Chondrocyte (in vitro differentiated cells): ENCODE data around the gene SPG7. TPM values are rescaled to one million over a fixed set of nuclear protein-coding genes. Genes with fewer than 3 reads are reported as not detected.

Experiments
- DNase-seq: peaks from one replicate; pipeline ENCODE4 v3.0.0; 2021; ENCODE audit warnings: mixed read lengths, low spot score
- H3K27ac Mint-ChIP-seq: one replicate; pipeline ENCODE4 v1.8.0; 2021; ENCODE audit warnings: mild to moderate bottlenecking, moderate library complexity, mixed read lengths; ENCODE audit not compliant: unreplicated experiment
- H3K27me3 Mint-ChIP-seq: 2 replicates; pipeline ENCODE4 v1.8.0; 2021; ENCODE audit warnings: low read depth, mixed read lengths
- H3K36me3 Mint-ChIP-seq: 2 replicates; pipeline ENCODE4 v1.8.0; 2021; ENCODE audit warnings: low read depth, mixed read lengths
- H3K4me1 Mint-ChIP-seq: 2 replicates; pipeline ENCODE4 v1.8.0; 2021; ENCODE audit warnings: low read depth, mild to moderate bottlenecking, mixed read lengths
- H3K4me3 Mint-ChIP-seq: one replicate; pipeline ENCODE4 v1.8.0; 2021; ENCODE audit warnings: mild to moderate bottlenecking, moderate library complexity, mixed read lengths; ENCODE audit not compliant: unreplicated experiment
- H3K9me3 Mint-ChIP-seq: 2 replicates; pipeline ENCODE4 v1.8.0; 2021; ENCODE audit warnings: low read depth, mixed read lengths
- total RNA-seq: library from RNA; stranded (reverse); gene quantifications from 3 replicates; pipeline ENCODE4 v1.2.1, GENCODE V29; 2021
- TF ChIP-seq, protein P1 (sequence below): fragments of 200-600 bp; sonication (generic); IDR thresholded peaks from 2 replicates; pipeline ENCODE4 v1.5.0; 2021; ENCODE audit warnings: antibody characterized with exemption, mild to moderate bottlenecking, moderate library complexity

The SPG7 gene
- total RNA-seq, 1 donor from 2014 or later: 87.6 TPM

DNA sequence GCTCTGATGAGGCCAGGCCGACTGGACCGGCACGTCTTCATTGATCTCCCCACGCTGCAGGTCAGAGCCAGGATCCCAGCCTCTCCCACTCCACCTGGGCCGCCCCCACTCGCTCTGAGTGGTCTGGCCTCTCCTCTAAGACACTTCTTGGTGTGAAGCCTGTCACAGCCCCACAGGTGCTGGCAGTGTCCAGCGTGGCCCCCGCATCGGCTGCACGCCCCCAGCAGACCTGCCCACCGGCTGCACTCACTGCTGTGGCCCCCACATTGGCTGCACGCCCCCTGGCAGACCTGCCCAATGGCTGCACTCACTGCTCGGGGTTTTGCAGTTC, 36.5 kb downstream of the SPG7 start:
- no peak overlapping the region for H3K4me3 Mint-ChIP-seq
- no peak overlapping the region for H3K27ac Mint-ChIP-seq
- TF ChIP-seq, protein P1, sequence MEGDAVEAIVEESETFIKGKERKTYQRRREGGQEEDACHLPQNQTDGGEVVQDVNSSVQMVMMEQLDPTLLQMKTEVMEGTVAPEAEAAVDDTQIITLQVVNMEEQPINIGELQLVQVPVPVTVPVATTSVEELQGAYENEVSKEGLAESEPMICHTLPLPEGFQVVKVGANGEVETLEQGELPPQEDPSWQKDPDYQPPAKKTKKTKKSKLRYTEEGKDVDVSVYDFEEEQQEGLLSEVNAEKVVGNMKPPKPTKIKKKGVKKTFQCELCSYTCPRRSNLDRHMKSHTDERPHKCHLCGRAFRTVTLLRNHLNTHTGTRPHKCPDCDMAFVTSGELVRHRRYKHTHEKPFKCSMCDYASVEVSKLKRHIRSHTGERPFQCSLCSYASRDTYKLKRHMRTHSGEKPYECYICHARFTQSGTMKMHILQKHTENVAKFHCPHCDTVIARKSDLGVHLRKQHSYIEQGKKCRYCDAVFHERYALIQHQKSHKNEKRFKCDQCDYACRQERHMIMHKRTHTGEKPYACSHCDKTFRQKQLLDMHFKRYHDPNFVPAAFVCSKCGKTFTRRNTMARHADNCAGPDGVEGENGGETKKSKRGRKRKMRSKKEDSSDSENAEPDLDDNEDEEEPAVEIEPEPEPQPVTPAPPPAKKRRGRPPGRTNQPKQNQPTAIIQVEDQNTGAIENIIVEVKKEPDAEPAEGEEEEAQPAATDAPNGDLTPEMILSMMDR: no peak
- H3K9me3 Mint-ChIP-seq: no peaks in the 10 kb centered on the region
- no peak for DNase-seq
- H3K4me1 Mint-ChIP-seq: no peaks in the 10 kb centered on the region
- no peaks in the 10 kb centered on the region for H3K27me3 Mint-ChIP-seq
- peaks cover 21% of the 10 kb centered on the region for H3K36me3 Mint-ChIP-seq

DNA sequence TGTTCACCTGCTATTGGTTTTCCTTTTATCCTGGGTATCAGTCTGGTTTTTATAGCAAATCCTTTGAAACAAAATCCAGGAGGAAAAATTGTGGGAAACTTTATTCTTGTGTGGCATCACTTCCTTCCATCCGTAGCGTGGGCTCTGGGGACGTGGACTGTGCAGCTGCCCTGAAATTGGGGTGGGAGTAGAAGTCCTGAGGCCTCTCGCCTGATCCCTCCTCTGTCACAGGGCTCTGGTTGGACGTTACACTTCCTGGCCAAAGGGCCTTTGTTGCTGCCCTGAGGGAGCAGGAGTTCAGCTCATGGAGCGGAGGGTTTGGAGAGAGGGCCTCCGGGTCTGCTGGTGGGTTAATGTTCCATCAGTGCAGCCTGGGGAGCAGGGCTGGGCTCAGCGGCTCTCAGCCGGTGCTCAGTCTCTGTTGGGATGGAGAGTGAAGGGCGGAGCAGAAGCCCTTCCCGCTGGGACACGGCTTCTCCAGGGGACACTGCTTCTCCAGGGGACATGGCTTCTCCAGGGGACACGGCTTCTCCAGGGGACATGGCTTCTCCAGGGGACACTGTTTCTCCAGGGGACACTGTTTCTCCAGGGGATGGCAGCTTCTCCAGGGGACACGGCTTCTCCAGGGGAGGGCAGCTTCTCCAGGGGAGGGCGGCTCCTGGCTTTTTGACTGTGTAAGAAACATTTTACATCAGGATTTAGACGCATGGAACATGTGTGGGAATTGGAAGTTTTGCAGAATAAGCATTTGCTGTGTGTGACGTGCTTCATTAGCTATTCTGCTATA, 37.0 kb downstream of the SPG7 start:
- TF ChIP-seq, protein P1: no peak
- Mint-ChIP-seq H3K27ac (no peak overlapping the region), H3K9me3 (no peaks in the 10 kb centered on the region), H3K4me3 (no peak overlapping the region), H3K36me3 (peaks cover 21% of the 10 kb centered on the region), H3K27me3 (no peaks in the 10 kb centered on the region), H3K4me1 (no peaks in the 10 kb centered on the region)
- DNase-seq: no peak

DNA sequence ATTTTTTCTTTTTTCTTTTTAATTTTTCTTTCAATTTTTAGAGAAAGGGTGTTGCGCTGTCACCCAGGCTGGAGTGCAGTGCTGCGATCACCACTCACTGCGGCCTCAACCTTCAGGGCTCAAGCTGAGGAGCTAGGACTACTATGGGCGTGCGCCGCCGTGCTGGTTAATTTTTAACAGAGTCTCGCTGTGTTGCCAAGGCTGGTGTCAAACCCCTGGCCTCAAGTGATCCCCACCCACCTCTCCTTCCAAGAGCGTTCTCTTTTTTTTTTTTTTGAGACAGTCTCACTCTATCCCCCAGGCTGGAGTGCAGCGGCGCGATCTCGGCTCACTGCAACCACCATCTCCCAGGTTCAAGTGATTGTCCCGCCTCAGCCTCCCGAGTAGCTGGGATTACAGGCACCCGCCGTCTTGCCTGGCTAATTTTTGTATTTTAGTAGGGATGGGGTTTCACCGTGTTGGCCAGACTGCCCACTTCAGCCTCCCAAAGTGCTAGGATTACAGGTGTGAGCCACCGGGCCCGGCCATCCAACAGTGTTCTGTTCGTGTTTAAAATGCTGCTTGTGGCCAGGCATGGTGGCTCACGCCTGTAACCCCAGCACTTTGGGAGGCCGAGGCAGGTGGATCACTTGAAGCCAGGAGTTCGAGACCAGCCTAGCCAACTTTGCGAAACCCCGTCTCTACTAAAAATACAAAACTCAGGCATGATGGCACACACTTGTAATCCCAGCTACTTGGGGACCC, 37.8 kb downstream of the SPG7 start:
- H3K27me3 Mint-ChIP-seq: no peaks in the 10 kb centered on the region
- H3K36me3 Mint-ChIP-seq: peaks cover 18% of the 10 kb centered on the region
- TF ChIP-seq, protein P1: no peak
- H3K9me3 Mint-ChIP-seq: no peaks in the 10 kb centered on the region
- no peak overlapping the region for H3K27ac Mint-ChIP-seq
- no peak overlapping the region for H3K4me3 Mint-ChIP-seq
- no peak for DNase-seq
- no peaks in the 10 kb centered on the region for H3K4me1 Mint-ChIP-seq

DNA sequence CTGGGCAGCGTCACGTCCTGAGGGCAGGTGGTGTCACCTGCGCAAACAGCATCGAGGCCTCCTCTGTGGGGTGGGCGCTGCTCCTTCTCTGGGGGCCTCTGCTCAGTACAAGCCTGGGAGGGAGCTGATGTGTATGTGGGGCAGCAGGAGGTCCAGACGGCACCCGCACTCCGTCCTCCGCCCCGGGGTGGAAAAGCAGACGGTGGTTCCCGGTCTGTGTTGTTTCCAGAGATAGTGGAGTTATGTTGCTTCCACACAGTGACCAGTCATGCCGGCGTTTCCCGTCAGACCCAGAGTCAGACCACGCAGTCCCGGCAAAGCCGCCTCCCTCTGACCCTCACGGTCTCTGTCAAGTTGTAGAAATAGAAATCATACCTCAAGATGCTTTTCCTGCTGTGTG, 38.6 kb downstream of the SPG7 start:
- Mint-ChIP-seq H3K4me1 (no peaks in the 10 kb centered on the region), H3K9me3 (no peaks in the 10 kb centered on the region), H3K36me3 (peaks cover 18% of the 10 kb centered on the region), H3K27ac (no peak overlapping the region), H3K4me3 (no peak overlapping the region), H3K27me3 (no peaks in the 10 kb centered on the region)
- TF ChIP-seq, protein P1: no peak
- DNase-seq: no peak

DNA sequence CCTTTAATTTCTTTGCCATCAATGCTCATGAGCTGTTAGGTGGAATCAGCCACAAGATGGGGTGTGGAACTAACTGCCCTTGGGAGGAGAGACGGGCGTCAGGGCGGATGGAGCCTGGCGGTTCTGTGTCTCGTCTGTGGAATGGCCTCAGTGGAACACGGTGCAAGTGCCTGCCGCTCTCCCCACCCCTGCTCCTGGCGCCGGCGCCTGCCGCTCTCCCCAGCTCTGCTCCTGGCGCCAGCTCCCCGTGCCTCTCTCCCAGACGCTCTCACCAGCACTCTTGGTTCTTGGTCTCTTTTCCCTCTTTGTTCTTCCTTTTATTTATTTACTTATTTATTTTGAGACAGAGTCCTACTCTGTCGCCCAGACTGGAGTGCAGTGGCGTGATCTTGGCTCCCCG, 39.1 kb downstream of the SPG7 start:
- TF ChIP-seq, protein P1: no peak
- H3K36me3 Mint-ChIP-seq: peaks cover 18% of the 10 kb centered on the region
- no peak overlapping the region for H3K4me3 Mint-ChIP-seq
- no peaks in the 10 kb centered on the region for H3K27me3 Mint-ChIP-seq
- H3K9me3 Mint-ChIP-seq: no peaks in the 10 kb centered on the region
- H3K27ac Mint-ChIP-seq: no peak overlapping the region
- H3K4me1 Mint-ChIP-seq: no peaks in the 10 kb centered on the region
- DNase-seq: no peak
